Measurements from ENCODE around the gene ATP2B3.

GRCh38 chrX:153578889-153579288 is 61.4 kb downstream of the ATP2B3 start:
- TF ChIP-seq CTCF (IDR thresholded peaks at IDR 0.05), result no peak
- TF ChIP-seq POLR2A (IDR thresholded peaks at IDR 0.05; ENCODE audit: low read depth), result no peak
- TF ChIP-seq POLR2AphosphoS5 (IDR thresholded peaks at IDR 0.05), result no peak
- no peak for TF ChIP-seq EP300 (IDR thresholded peaks at IDR 0.05)
